OCI-LY3 (cell line): ENCODE measurements around the gene TNFSF12.

Source experiments
- H2AFZ ChIP-seq: fragments of 200-600, 300-600 bp; shearing (Covaris generic); 2 replicates; pipeline ENCODE4 v1.6.0; 2014; ENCODE audit warnings: antibody characterized with exemption, low read depth, low read length
- H3K27ac ChIP-seq: fragments of 200-600, 300-600 bp; sonication (generic); 2 replicates; pipeline ENCODE4 v1.5.1; 2014; ENCODE audit warnings: mild to moderate bottlenecking, low read length, moderate library complexity, mixed read lengths
- H3K27me3 ChIP-seq: fragments of 200-600, 300-600 bp; sonication (generic); 2 replicates; pipeline ENCODE4 v1.6.1; 2014; ENCODE audit warnings: low read depth, low read length, mixed read lengths
- H3K36me3 ChIP-seq: fragments of 200-600, 300-600 bp; sonication (generic); replicated peaks from 2 replicates; pipeline ENCODE3; 2014; ENCODE audit warnings: low read depth, low read length, mixed read lengths
- H3K4me1 ChIP-seq: fragments of 300-600, 200-600 bp; sonication (generic); 2 replicates; pipeline ENCODE4 v1.6.1; 2014; ENCODE audit warnings: low read length, mixed read lengths
- H3K4me2 ChIP-seq: fragments of 200-600, 300-600 bp; sonication (generic); 2 replicates; pipeline ENCODE4 v1.6.1; 2014; ENCODE audit warnings: low read length, mixed read lengths
- H3K4me3 ChIP-seq: fragments of 300-600, 200-600 bp; sonication (generic); 2 replicates; pipeline ENCODE4 v1.5.1; 2014; ENCODE audit warnings: antibody characterized with exemption, mild to moderate bottlenecking, low read length, moderate library complexity
- H3K79me2 ChIP-seq: fragments of 300-600, 200-600 bp; shearing (Covaris generic); 2 replicates; pipeline ENCODE4 v1.6.1; 2014; ENCODE audit warnings: mild to moderate bottlenecking, low read length, mixed read lengths
- H3K9ac ChIP-seq: fragments of 300-600, 200-600 bp; shearing (Covaris generic); 2 replicates; pipeline ENCODE4 v1.6.0; 2014; ENCODE audit warnings: mild to moderate bottlenecking, low read length, moderate library complexity
- H3K9me3 ChIP-seq: fragments of 200-600, 300-600 bp; shearing (Covaris generic); 2 replicates; pipeline ENCODE4 v1.6.1; 2014; ENCODE audit warnings: low read length, mixed read lengths; ENCODE audit not compliant: insufficient read depth
- H4K20me1 ChIP-seq: fragments of 200-600, 300-600 bp; sonication (generic); 2 replicates; pipeline ENCODE4 v1.6.1; 2016; ENCODE audit warnings: low read length, mixed read lengths; ENCODE audit not compliant: insufficient read depth
- EZH2phosphoT487 ChIP-seq: fragments of 200-600 bp; shearing (Covaris generic); IDR thresholded peaks from 2 replicates; pipeline ENCODE4 v1.6.1; 2018; ENCODE audit warnings: antibody characterized with exemption, mixed run types, low read depth
- TF ChIP-seq, protein P1 (sequence below): fragments of 200-600, 300-600 bp; sonication (generic); IDR thresholded peaks from 2 replicates; pipeline ENCODE4 v1.5.1; 2014; ENCODE audit warnings: antibody characterized with exemption, low read length, low read depth

TNFSF12 gene

DNA sequence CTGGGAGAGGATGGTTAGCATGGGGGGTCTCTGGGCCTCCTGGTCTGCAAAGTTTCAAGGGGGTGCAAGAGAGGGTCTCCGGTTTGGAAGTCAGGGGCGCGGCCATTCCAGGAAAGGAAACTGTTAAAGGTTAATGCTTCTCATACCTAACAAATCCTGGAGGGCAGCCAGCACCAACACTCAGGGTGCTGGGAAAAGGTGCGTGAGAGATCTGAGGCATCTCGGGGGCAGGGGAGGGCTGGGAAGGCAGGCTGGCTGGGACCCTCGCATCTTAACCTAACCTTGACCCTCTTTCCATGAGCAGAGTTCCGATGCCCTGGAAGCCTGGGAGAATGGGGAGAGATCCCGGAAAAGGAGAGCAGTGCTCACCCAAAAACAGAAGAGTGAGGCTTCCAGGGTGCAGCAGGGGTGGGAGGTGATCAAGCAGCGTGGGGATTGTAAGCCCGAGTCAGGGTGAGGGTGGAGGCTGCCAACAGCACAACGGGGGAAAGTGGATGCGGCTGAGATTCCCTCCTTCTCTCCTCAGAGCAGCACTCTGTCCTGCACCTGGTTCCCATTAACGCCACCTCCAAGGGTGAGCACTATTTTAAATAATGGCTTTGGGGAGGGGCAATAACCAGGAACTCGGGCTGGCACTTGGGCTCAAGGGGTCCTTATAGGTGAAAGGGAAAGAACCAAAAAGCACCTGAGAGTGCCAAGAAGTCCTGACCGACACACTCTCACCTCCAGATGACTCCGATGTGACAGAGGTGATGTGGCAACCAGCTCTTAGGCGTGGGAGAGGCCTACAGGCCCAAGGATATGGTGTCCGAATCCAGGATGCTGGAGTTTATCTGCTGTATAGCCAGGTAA is 10.7 kb downstream of the TNFSF12 start:
- peak overlapping the region; percentile 100 for H3K4me2 ChIP-seq
- peak overlapping the region; percentile 98 for H3K9ac ChIP-seq
- peaks cover 33% of the 10 kb centered on the region for H3K79me2 ChIP-seq
- H3K27ac ChIP-seq: peak overlapping the region; percentile 82
- H3K4me3 ChIP-seq: peak overlapping the region; percentile 93
- H2AFZ ChIP-seq: no peak overlapping the region
- TF ChIP-seq, protein P1, sequence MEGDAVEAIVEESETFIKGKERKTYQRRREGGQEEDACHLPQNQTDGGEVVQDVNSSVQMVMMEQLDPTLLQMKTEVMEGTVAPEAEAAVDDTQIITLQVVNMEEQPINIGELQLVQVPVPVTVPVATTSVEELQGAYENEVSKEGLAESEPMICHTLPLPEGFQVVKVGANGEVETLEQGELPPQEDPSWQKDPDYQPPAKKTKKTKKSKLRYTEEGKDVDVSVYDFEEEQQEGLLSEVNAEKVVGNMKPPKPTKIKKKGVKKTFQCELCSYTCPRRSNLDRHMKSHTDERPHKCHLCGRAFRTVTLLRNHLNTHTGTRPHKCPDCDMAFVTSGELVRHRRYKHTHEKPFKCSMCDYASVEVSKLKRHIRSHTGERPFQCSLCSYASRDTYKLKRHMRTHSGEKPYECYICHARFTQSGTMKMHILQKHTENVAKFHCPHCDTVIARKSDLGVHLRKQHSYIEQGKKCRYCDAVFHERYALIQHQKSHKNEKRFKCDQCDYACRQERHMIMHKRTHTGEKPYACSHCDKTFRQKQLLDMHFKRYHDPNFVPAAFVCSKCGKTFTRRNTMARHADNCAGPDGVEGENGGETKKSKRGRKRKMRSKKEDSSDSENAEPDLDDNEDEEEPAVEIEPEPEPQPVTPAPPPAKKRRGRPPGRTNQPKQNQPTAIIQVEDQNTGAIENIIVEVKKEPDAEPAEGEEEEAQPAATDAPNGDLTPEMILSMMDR: no peak
- TF ChIP-seq EZH2phosphoT487: no peak
- no peaks in the 10 kb centered on the region for H3K27me3 ChIP-seq
- no peaks in the 10 kb centered on the region for H3K9me3 ChIP-seq
- peaks cover 4% of the 10 kb centered on the region for H3K36me3 ChIP-seq
- H3K4me1 ChIP-seq: peaks cover 42% of the 10 kb centered on the region
- H4K20me1 ChIP-seq: no peaks in the 10 kb centered on the region

DNA sequence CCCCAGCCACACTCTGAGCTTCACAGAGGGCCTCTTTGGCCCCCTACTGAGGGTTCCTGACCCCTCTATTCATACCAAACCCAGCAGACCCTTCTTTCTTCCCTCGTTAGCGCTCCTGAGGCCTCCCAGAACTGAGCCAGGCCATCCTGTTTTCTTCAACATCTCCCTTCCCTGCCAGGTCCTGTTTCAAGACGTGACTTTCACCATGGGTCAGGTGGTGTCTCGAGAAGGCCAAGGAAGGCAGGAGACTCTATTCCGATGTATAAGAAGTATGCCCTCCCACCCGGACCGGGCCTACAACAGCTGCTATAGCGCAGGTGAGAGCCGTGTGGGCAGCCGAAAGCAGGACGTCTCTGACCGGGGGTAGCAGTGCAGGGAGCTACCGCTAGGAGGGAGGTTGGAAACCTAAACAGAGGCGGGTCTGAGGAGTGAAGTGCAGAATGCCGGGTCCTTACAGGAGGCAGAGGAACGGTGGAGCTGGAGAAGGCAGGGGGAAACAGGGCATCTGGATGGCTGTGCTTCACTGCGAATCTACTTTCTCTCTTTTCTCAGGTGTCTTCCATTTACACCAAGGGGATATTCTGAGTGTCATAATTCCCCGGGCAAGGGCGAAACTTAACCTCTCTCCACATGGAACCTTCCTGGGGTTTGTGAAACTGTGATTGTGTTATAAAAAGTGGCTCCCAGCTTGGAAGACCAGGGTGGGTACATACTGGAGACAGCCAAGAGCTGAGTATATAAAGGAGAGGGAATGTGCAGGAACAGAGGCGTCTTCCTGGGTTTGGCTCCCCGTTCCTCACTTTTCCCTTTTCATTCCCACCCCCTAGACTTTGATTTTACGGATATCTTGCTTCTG is 11.5 kb downstream of the TNFSF12 start:
- H3K27ac ChIP-seq: peak overlapping the region; percentile 31
- no peak overlapping the region for H2AFZ ChIP-seq
- peaks cover 42% of the 10 kb centered on the region for H3K79me2 ChIP-seq
- peaks cover 42% of the 10 kb centered on the region for H3K4me1 ChIP-seq
- H4K20me1 ChIP-seq: no peaks in the 10 kb centered on the region
- no peaks in the 10 kb centered on the region for H3K9me3 ChIP-seq
- H3K4me2 ChIP-seq: peak overlapping the region; percentile 100
- H3K4me3 ChIP-seq: peak overlapping the region; percentile 90
- TF ChIP-seq, protein P1: peak; percentile 33
- TF ChIP-seq EZH2phosphoT487: no peak
- H3K27me3 ChIP-seq: no peaks in the 10 kb centered on the region
- peaks cover 8% of the 10 kb centered on the region for H3K36me3 ChIP-seq
- peak overlapping the region; percentile 55 for H3K9ac ChIP-seq

- no peaks in the 10 kb centered on the region for H4K20me1 ChIP-seq
- peak overlapping the region; percentile 77 for H3K27ac ChIP-seq
- H3K9me3 ChIP-seq: no peaks in the 10 kb centered on the region
- peaks cover 12% of the 10 kb centered on the region for H3K36me3 ChIP-seq
- no peak overlapping the region for H2AFZ ChIP-seq
- peaks cover 42% of the 10 kb centered on the region for H3K4me1 ChIP-seq
- H3K27me3 ChIP-seq: no peaks in the 10 kb centered on the region
- peaks cover 45% of the 10 kb centered on the region for H3K79me2 ChIP-seq
- H3K9ac ChIP-seq: peak overlapping the region; percentile 85
- TF ChIP-seq, protein P1: peak; percentile 51
- no peak for TF ChIP-seq EZH2phosphoT487
- H3K4me2 ChIP-seq: peak overlapping the region; percentile 100
- H3K4me3 ChIP-seq: peak overlapping the region; percentile 90
Measured at GRCh38 chr17:7561028-7561575, 12.2 kb downstream of the TNFSF12 start.
